ENCODE data around the gene VAT1L. TPM values are rescaled to one million over a fixed set of nuclear protein-coding genes. Genes with fewer than 3 reads are reported as not detected.

VAT1L gene
- total RNA-seq, 1 donor from 2014 or later = 6.4 TPM

- H3K27ac ChIP-seq = no peak overlapping the region
- H3K27me3 ChIP-seq = no peaks in the 10 kb centered on the region
- TF ChIP-seq CTCF (IDR thresholded peaks at IDR 0.05) (no peak), POLR2AphosphoS5 (IDR thresholded peaks at IDR 0.05; ENCODE audit: insufficient read depth in 1 of 2, low read depth in 1 of 2) (no peak), POLR2A (IDR thresholded peaks at IDR 0.05) (no peak)
- intact Hi-C loops (cut with DNase I) = no loop called here
- DNase-seq (ENCODE audit: extremely low spot score in 2 of 2) = no peak
- H3K36me3 ChIP-seq = no peaks in the 10 kb centered on the region
- H3K4me1 ChIP-seq = no peaks in the 10 kb centered on the region
- H3K9me3 ChIP-seq = no peaks in the 10 kb centered on the region
- no peak overlapping the region for H3K4me3 ChIP-seq
Observed at GRCh38 chr16:77925531-77925930, 137.2 kb downstream of the VAT1L start.

GRCh38 chr16:77928096-77928495 is 139.7 kb downstream of the VAT1L start:
- TF ChIP-seq CTCF (IDR thresholded peaks at IDR 0.05) (no peak), POLR2AphosphoS5 (IDR thresholded peaks at IDR 0.05; ENCODE audit: insufficient read depth in 1 of 2, low read depth in 1 of 2) (no peak), POLR2A (IDR thresholded peaks at IDR 0.05) (no peak)
- intact Hi-C loops (cut with DNase I) = no loop called here
- Histone ChIP-seq H3K4me1 (no peaks in the 10 kb centered on the region), H3K27ac (no peak overlapping the region), H3K36me3 (no peaks in the 10 kb centered on the region), H3K27me3 (no peaks in the 10 kb centered on the region), H3K9me3 (no peaks in the 10 kb centered on the region), H3K4me3 (no peak overlapping the region)
- DNase-seq (ENCODE audit: extremely low spot score in 2 of 2) = no peak

- Histone ChIP-seq H3K4me3 (no peak overlapping the region), H3K36me3 (no peaks in the 10 kb centered on the region), H3K27me3 (no peaks in the 10 kb centered on the region), H3K4me1 (no peaks in the 10 kb centered on the region), H3K9me3 (no peaks in the 10 kb centered on the region), H3K27ac (no peak overlapping the region)
- intact Hi-C loops (cut with DNase I) = no loop called here
- DNase-seq (ENCODE audit: extremely low spot score in 2 of 2) = no peak
- TF ChIP-seq POLR2AphosphoS5 (IDR thresholded peaks at IDR 0.05; ENCODE audit: insufficient read depth in 1 of 2, low read depth in 1 of 2) = no peak
- no peak for TF ChIP-seq CTCF (IDR thresholded peaks at IDR 0.05)
- TF ChIP-seq POLR2A (IDR thresholded peaks at IDR 0.05) = no peak
Observed at GRCh38 chr16:77929004-77929403, 140.6 kb downstream of the VAT1L start.

GRCh38 chr16:77931058-77931457 is 142.7 kb downstream of the VAT1L start:
- Histone ChIP-seq H3K27ac (no peak overlapping the region), H3K9me3 (no peaks in the 10 kb centered on the region), H3K36me3 (no peaks in the 10 kb centered on the region), H3K4me1 (no peaks in the 10 kb centered on the region), H3K27me3 (no peaks in the 10 kb centered on the region), H3K4me3 (no peak overlapping the region)
- intact Hi-C loops (cut with DNase I) = no loop called here
- TF ChIP-seq POLR2AphosphoS5 (IDR thresholded peaks at IDR 0.05; ENCODE audit: insufficient read depth in 1 of 2, low read depth in 1 of 2) = no peak
- DNase-seq (ENCODE audit: extremely low spot score in 2 of 2) = no peak

GRCh38 chr16:77937473-77938149 is 149.2 kb downstream of the VAT1L start:
- H3K36me3 ChIP-seq = no peaks in the 10 kb centered on the region
- DNase-seq (ENCODE audit: extremely low spot score in 2 of 2) = no peak
- no peaks in the 10 kb centered on the region for H3K27me3 ChIP-seq
- peaks cover 12% of the 10 kb centered on the region for H3K4me1 ChIP-seq
- no peak overlapping the region for H3K27ac ChIP-seq
- intact Hi-C loops (cut with DNase I) = no loop called here
- no peaks in the 10 kb centered on the region for H3K9me3 ChIP-seq
- TF ChIP-seq CTCF (IDR thresholded peaks at IDR 0.05) = no peak
- TF ChIP-seq POLR2AphosphoS5 (IDR thresholded peaks at IDR 0.05; ENCODE audit: insufficient read depth in 1 of 2, low read depth in 1 of 2) = no peak
- no peak for TF ChIP-seq POLR2A (IDR thresholded peaks at IDR 0.05)
- H3K4me3 ChIP-seq = no peak overlapping the region

Data from vagina (tissue), 2 donors.